Measurements from ENCODE around the gene AK4. TPM values are rescaled to one million over a fixed set of nuclear protein-coding genes. Genes with fewer than 3 reads are reported as not detected.

The AK4 gene
- polyA plus RNA-seq, 3 donors, result 43.5 to 68.6 (median 65.7) TPM

GRCh38 chr1:65175171-65176055 is 27.4 kb downstream of the AK4 start:
- DNase-seq (ENCODE audit: low read depth in 3 of 3, low spot score in 2 of 3), result no peak

- no peak for DNase-seq (ENCODE audit: low read depth in 3 of 3, low spot score in 2 of 3)
These were observed 28.1 kb downstream of the AK4 start for GRCh38 chr1:65176056-65176450.

GRCh38 chr1:65176591-65176990 is 28.6 kb downstream of the AK4 start:
- DNase-seq (ENCODE audit: low read depth in 3 of 3, low spot score in 2 of 3), result no peak

- DNase-seq (ENCODE audit: low read depth in 3 of 3, low spot score in 2 of 3), result no peak
These were observed 29.5 kb downstream of the AK4 start for GRCh38 chr1:65177457-65177856.

GRCh38 chr1:65178235-65178634 is 30.2 kb downstream of the AK4 start:
- no peak for DNase-seq (ENCODE audit: low read depth in 3 of 3, low spot score in 2 of 3)

GRCh38 chr1:65179148-65179547 is 31.1 kb downstream of the AK4 start:
- DNase-seq (ENCODE audit: low read depth in 3 of 3, low spot score in 2 of 3), result no peak

GRCh38 chr1:65180977-65181376 is 33.0 kb downstream of the AK4 start:
- no peak for DNase-seq (ENCODE audit: low read depth in 3 of 3, low spot score in 2 of 3)

- DNase-seq (ENCODE audit: low read depth in 3 of 3, low spot score in 2 of 3), result no peak
These were observed 34.8 kb downstream of the AK4 start for GRCh38 chr1:65182658-65183268.

GRCh38 chr1:65189576-65190115 is 41.6 kb downstream of the AK4 start:
- no peak for DNase-seq (ENCODE audit: low read depth in 3 of 3, low spot score in 2 of 3)

GRCh38 chr1:65190229-65190628 is 42.2 kb downstream of the AK4 start:
- no peak for DNase-seq (ENCODE audit: low read depth in 3 of 3, low spot score in 2 of 3)

GRCh38 chr1:65193129-65193695 is 45.2 kb downstream of the AK4 start:
- DNase-seq (ENCODE audit: low read depth in 3 of 3, low spot score in 2 of 3), result no peak

- no peak for DNase-seq (ENCODE audit: low read depth in 3 of 3, low spot score in 2 of 3)
These were observed 47.8 kb downstream of the AK4 start for GRCh38 chr1:65195495-65196417.

GRCh38 chr1:65196926-65197325 is 48.9 kb downstream of the AK4 start:
- DNase-seq (ENCODE audit: low read depth in 3 of 3, low spot score in 2 of 3), result no peak

- DNase-seq (ENCODE audit: low read depth in 3 of 3, low spot score in 2 of 3), result no peak
These were observed 49.6 kb downstream of the AK4 start for GRCh38 chr1:65197636-65198035.

GRCh38 chr1:65198096-65198495 is 50.1 kb downstream of the AK4 start:
- no peak for DNase-seq (ENCODE audit: low read depth in 3 of 3, low spot score in 2 of 3)

- DNase-seq (ENCODE audit: low read depth in 3 of 3, low spot score in 2 of 3), result no peak
These were observed 52.4 kb downstream of the AK4 start for GRCh38 chr1:65200411-65200810.

GRCh38 chr1:65206836-65207235 is 58.8 kb downstream of the AK4 start:
- no peak for DNase-seq (ENCODE audit: low read depth in 3 of 3, low spot score in 2 of 3)

- no peak for DNase-seq (ENCODE audit: low read depth in 3 of 3, low spot score in 2 of 3)
These were observed 59.3 kb downstream of the AK4 start for GRCh38 chr1:65207317-65207716.

GRCh38 chr1:65208563-65208973 is 60.6 kb downstream of the AK4 start:
- DNase-seq (ENCODE audit: low read depth in 3 of 3, low spot score in 2 of 3), result no peak

Measured in right renal cortex interstitium (tissue), 3 donors.